T-cell (primary cell): ENCODE measurements around the gene NTM. TPM values are rescaled to one million over a fixed set of nuclear protein-coding genes. Genes with fewer than 3 reads are reported as not detected.

ENCODE experiments used
- ATAC-seq, 4 experiments: fragments of 200-7000 bp in 3 of 4; fragments of 150-1000 bp in 1 of 4; cut with Tn5 transposase; replicated peaks in 1 of 4; 1 replicate in 3 of 4; 2 replicates in 1 of 4; pipeline ENCODE4 v1.10.0; 2021; ENCODE audit warnings: moderate library complexity in 3 of 4, mild to moderate bottlenecking in 2 of 4, moderate number of reproducible peaks in 1 of 4
- CTCF ChIA-PET, 2 donors: fragments of 300-600 bp; sonication (Branson Sonifier 250); formaldehyde crosslinking; loops; one replicate each; lab custom pipeline; 2022; ENCODE audit warnings: antibody characterized with exemption in 2 of 2; lab: Charles Lee
- POLR2A ChIA-PET, 2 donors: fragments of 300-600 bp; sonication (Branson Sonifier 250); formaldehyde crosslinking; loops; one replicate each; lab custom pipeline; 2022; ENCODE audit warnings: antibody characterized with exemption in 2 of 2; lab: Charles Lee
- DNase-seq, 35 experiments: peaks; one replicate each; pipeline versions ENCODE4 v3.0.0 to v3.0.0-alpha.2; 2013 to 2023
- H3K27ac ChIP-seq: one replicate; pipeline ENCODE4 v1.5.1; 2013; ENCODE audit warnings: low read length
- H3K27me3 ChIP-seq, 2 experiments: replicated peaks in 1 of 2; 1 replicate in 1 of 2; 2 replicates in 1 of 2; pipeline versions ENCODE4 v1.6.1 to v1.7.0; 2013; ENCODE audit warnings: low read length in 1 of 2, mixed read lengths in 1 of 2; ENCODE audit not compliant: control insufficient read depth in 2 of 2, insufficient read depth in 2 of 2; ENCODE audit errors: extremely low read depth in 1 of 2
- H3K36me3 ChIP-seq, 2 donors: 1 replicate in 1 of 2; 2 replicates in 1 of 2; pipeline versions ENCODE4 v1.6.1 to v1.7.0; 2013; ENCODE audit warnings: low read length in 1 of 2; ENCODE audit not compliant: control insufficient read depth in 2 of 2, insufficient read depth in 1 of 2; ENCODE audit errors: extremely low read depth in 1 of 2
- H3K4me1 ChIP-seq, 2 experiments: 1 replicate in 1 of 2; 2 replicates in 1 of 2; pipeline versions ENCODE4 v1.6.1 to v1.7.0; 2013; ENCODE audit warnings: low read length in 2 of 2, mixed read lengths in 1 of 2; ENCODE audit not compliant: insufficient read depth in 2 of 2, control insufficient read depth in 1 of 2; ENCODE audit errors: extremely low read depth in 1 of 2
- H3K4me3 ChIP-seq, 2 donors: 1 replicate in 1 of 2; 2 replicates in 1 of 2; pipeline versions ENCODE4 v1.5.1 to v1.7.0; 2013; ENCODE audit warnings: mild to moderate bottlenecking in 2 of 2, low read length in 1 of 2, moderate library complexity in 1 of 2; ENCODE audit not compliant: control insufficient read depth in 1 of 2; ENCODE audit errors: extremely low read depth in 1 of 2
- H3K9me3 ChIP-seq: 2 replicates; pipeline ENCODE4 v1.7.0; 2013
- H3K27ac Mint-ChIP-seq, 2 donors: one replicate each; pipeline ENCODE4 v1.8.0; 2020 to 2021; ENCODE audit warnings: mild to moderate bottlenecking in 2 of 2, mixed read lengths in 2 of 2
- H3K27me3 Mint-ChIP-seq, 2 donors: one replicate each; pipeline ENCODE4 v1.8.0; 2021 to 2022; ENCODE audit warnings: mixed read lengths in 2 of 2
- H3K36me3 Mint-ChIP-seq: one replicate; pipeline ENCODE4 v1.8.0; 2021; ENCODE audit warnings: mixed read lengths
- H3K4me1 Mint-ChIP-seq, 3 donors: one replicate each; pipeline ENCODE4 v1.8.0; 2020 to 2022; ENCODE audit warnings: mixed read lengths in 3 of 3, mild to moderate bottlenecking in 1 of 3
- H3K4me3 Mint-ChIP-seq, 3 donors: one replicate each; pipeline ENCODE4 v1.8.0; 2020 to 2022; ENCODE audit warnings: mild to moderate bottlenecking in 3 of 3, mixed read lengths in 3 of 3, moderate library complexity in 3 of 3
- H3K9me3 Mint-ChIP-seq, 3 donors: one replicate each; pipeline ENCODE4 v1.8.0; 2020 to 2022; ENCODE audit warnings: mixed read lengths in 3 of 3
- WGBS: methylation state at CpG from one replicate; pipeline ENCODE4 v1.1.5; 2013; ENCODE audit warnings: missing lambda C conversion rate; ENCODE audit not compliant: insufficient coverage; 5-methylcytosine and 5-hydroxymethylcytosine counted together
- total RNA-seq, 35 experiments: library from RNA in 6 of 35; stranded (reverse) in 6 of 35; fragments of 120-200 nt in 1 of 35; gene quantifications; one replicate each; pipeline versions ENCODE4 v1.2.1 to v1.2.4 and lab custom pipeline; 2013 to 2026

The NTM gene
- total RNA-seq, 5 donors from 2014 or later (not counting 1 experiment from before 2014, with no cell fraction given), result not detected

- ATAC-seq (no peak), DNase-seq (no peak)
- WGBS, result 96% methylated on average over 5 of the region's 6 CpGs
- no peak overlapping the region for H3K27ac ChIP-seq
- Mint-ChIP-seq H3K27ac (no peak overlapping the region), H3K27me3 (peaks cover 11 to 12% of the 10 kb centered on the region in 2 donors), H3K36me3 (no peaks in the 10 kb centered on the region), H3K4me1 (no peaks in the 10 kb centered on the region), H3K4me3 (no peak overlapping the region), H3K9me3 (peaks cover 4 to 8% (median 4%) of the 10 kb centered on the region in 3 donors)
- ChIA-PET CTCF (no interaction called here), POLR2A (no interaction called here)
- H3K4me3 ChIP-seq, result no peak overlapping the region
- no peaks in the 10 kb centered on the region for H3K9me3 ChIP-seq
- H3K27me3 ChIP-seq, result peaks cover 0 to 3% of the 10 kb centered on the region in 2 experiments
- H3K4me1 ChIP-seq, result no peaks in the 10 kb centered on the region
- no peaks in the 10 kb centered on the region for H3K36me3 ChIP-seq
Observed at GRCh38 chr11:131606811-131607335, 236.5 kb downstream of the NTM start.

- 38% methylated on average over 4 of the region's 4 CpGs for WGBS
- H3K27ac ChIP-seq, result no peak overlapping the region
- ChIA-PET POLR2A (no interaction called here), CTCF (no interaction called here)
- Mint-ChIP-seq H3K4me1 (no peaks in the 10 kb centered on the region), H3K27ac (no peak overlapping the region), H3K27me3 (peaks cover 11 to 12% of the 10 kb centered on the region in 2 donors), H3K9me3 (peaks cover 0 to 4% (median 4%) of the 10 kb centered on the region in 3 donors), H3K4me3 (no peak overlapping the region), H3K36me3 (no peaks in the 10 kb centered on the region)
- ATAC-seq (no peak), DNase-seq (no peak)
- H3K4me1 ChIP-seq, result no peaks in the 10 kb centered on the region
- no peaks in the 10 kb centered on the region for H3K9me3 ChIP-seq
- no peak overlapping the region for H3K4me3 ChIP-seq
- H3K36me3 ChIP-seq, result no peaks in the 10 kb centered on the region
- peaks cover 0 to 6% of the 10 kb centered on the region in 2 experiments for H3K27me3 ChIP-seq
Observed at GRCh38 chr11:131609337-131609736, 238.9 kb downstream of the NTM start.

- no peaks in the 10 kb centered on the region for H3K4me1 Mint-ChIP-seq
- WGBS, result 59% methylated on average over 3 of the region's 3 CpGs
- peaks cover 0 to 4% (median 4%) of the 10 kb centered on the region in 3 donors for H3K9me3 Mint-ChIP-seq
- no peak overlapping the region for H3K27ac Mint-ChIP-seq
- peaks cover 0 to 6% of the 10 kb centered on the region in 2 experiments for H3K27me3 ChIP-seq
- H3K4me1 ChIP-seq, result no peaks in the 10 kb centered on the region
- CTCF ChIA-PET, result no interaction called here
- H3K36me3 Mint-ChIP-seq, result no peaks in the 10 kb centered on the region
- no peaks in the 10 kb centered on the region for H3K9me3 ChIP-seq
- peaks cover 11 to 12% of the 10 kb centered on the region in 2 donors for H3K27me3 Mint-ChIP-seq
- DNase-seq, result no peak
- H3K4me3 Mint-ChIP-seq, result no peak overlapping the region
- H3K27ac ChIP-seq, result no peak overlapping the region
- H3K4me3 ChIP-seq, result no peak overlapping the region
- ATAC-seq, result no peak
- POLR2A ChIA-PET, result no interaction called here
- no peaks in the 10 kb centered on the region for H3K36me3 ChIP-seq
Observed at GRCh38 chr11:131609921-131610320, 239.5 kb downstream of the NTM start.

DNA sequence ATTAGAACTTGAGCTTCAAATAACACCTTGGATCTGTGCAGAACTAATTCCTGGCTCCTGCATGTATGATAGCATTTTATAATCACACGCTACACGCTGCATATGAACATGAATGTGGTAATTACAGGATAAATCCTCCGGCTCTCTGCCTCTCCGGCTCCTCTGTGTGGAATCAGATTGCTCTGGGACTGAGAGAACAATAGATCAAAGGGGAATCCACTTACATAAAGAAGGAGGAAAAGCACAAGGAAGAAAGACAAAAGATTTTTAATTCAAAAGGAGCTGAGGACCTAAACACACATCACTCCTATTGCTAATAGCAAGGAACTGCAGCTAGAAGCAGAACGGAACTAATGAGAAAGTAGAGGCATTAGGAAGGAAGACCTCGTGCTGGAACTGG, 240.9 kb downstream of the NTM start:
- Histone ChIP-seq H3K27me3 (peaks cover 0 to 6% of the 10 kb centered on the region in 2 experiments), H3K36me3 (no peaks in the 10 kb centered on the region), H3K4me3 (no peak overlapping the region), H3K9me3 (no peaks in the 10 kb centered on the region), H3K27ac (no peak overlapping the region), H3K4me1 (no peaks in the 10 kb centered on the region)
- no peak for DNase-seq
- H3K4me3 Mint-ChIP-seq, result no peak overlapping the region
- H3K27me3 Mint-ChIP-seq, result peaks cover 11 to 12% of the 10 kb centered on the region in 2 donors
- no peak for ATAC-seq
- no peaks in the 10 kb centered on the region for H3K36me3 Mint-ChIP-seq
- no peak overlapping the region for H3K27ac Mint-ChIP-seq
- H3K4me1 Mint-ChIP-seq, result no peaks in the 10 kb centered on the region
- H3K9me3 Mint-ChIP-seq, result peaks cover 0 to 4% (median 4%) of the 10 kb centered on the region in 3 donors
- 80% methylated on average over 1 of the region's 6 CpGs for WGBS
- ChIA-PET POLR2A (no interaction called here), CTCF (no interaction called here)

DNA sequence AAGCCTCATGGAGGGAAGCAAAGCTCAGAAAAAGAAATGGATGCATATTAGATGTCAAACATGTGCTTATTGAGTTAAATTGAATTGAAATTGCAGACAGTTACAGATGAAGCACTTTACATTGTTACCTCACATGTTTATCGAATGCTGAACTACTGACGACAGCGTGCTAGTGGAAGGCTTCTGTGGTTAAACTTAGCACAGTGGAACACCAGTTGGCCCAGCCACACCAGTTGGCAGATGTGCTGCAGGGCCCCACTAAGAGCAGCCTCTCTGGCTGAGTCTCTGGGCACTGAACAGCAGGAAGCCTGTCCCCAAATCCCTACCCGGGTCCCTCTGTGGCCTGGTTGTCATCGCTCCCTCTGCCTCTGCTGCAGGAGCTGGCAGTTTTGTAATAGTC, 242.1 kb downstream of the NTM start:
- Mint-ChIP-seq H3K9me3 (peaks cover 0 to 4% (median 4%) of the 10 kb centered on the region in 3 donors), H3K27me3 (peaks cover 11 to 12% of the 10 kb centered on the region in 2 donors), H3K4me3 (no peak overlapping the region), H3K36me3 (no peaks in the 10 kb centered on the region), H3K27ac (no peak overlapping the region), H3K4me1 (no peaks in the 10 kb centered on the region)
- Histone ChIP-seq H3K36me3 (no peaks in the 10 kb centered on the region), H3K4me3 (no peak overlapping the region), H3K27me3 (peaks cover 0 to 9% of the 10 kb centered on the region in 2 experiments), H3K4me1 (no peaks in the 10 kb centered on the region), H3K27ac (no peak overlapping the region), H3K9me3 (no peaks in the 10 kb centered on the region)
- no peak for ATAC-seq
- DNase-seq, result no peak
- POLR2A ChIA-PET, result no interaction called here
- 88% methylated on average over 2 of the region's 5 CpGs for WGBS
- CTCF ChIA-PET, result no interaction called here

GRCh38 chr11:131614631-131615030, 244.2 kb downstream of the NTM start:
- ATAC-seq, result no peak
- H3K9me3 ChIP-seq, result no peaks in the 10 kb centered on the region
- no peaks in the 10 kb centered on the region for H3K4me1 ChIP-seq
- no peak overlapping the region for H3K4me3 ChIP-seq
- H3K4me3 Mint-ChIP-seq, result no peak overlapping the region
- ChIA-PET POLR2A (no interaction called here), CTCF (no interaction called here)
- H3K27me3 ChIP-seq, result peaks cover 0 to 5% of the 10 kb centered on the region in 2 experiments
- no peaks in the 10 kb centered on the region for H3K36me3 ChIP-seq
- no peaks in the 10 kb centered on the region for H3K9me3 Mint-ChIP-seq
- no peak overlapping the region for H3K27ac ChIP-seq
- H3K36me3 Mint-ChIP-seq, result no peaks in the 10 kb centered on the region
- peaks cover 11% of the 10 kb centered on the region in 2 donors for H3K27me3 Mint-ChIP-seq
- H3K27ac Mint-ChIP-seq, result no peak overlapping the region
- DNase-seq, result no peak
- H3K4me1 Mint-ChIP-seq, result no peaks in the 10 kb centered on the region
- WGBS, result 67% methylated on average over 1 of the region's 5 CpGs

- ChIA-PET POLR2A (no interaction called here), CTCF (no interaction called here)
- DNase-seq (no peak), ATAC-seq (no peak)
- Histone ChIP-seq H3K36me3 (no peaks in the 10 kb centered on the region), H3K27me3 (peaks cover 0 to 5% of the 10 kb centered on the region in 2 experiments), H3K4me3 (no peak overlapping the region), H3K27ac (no peak overlapping the region), H3K4me1 (no peaks in the 10 kb centered on the region), H3K9me3 (no peaks in the 10 kb centered on the region)
- Mint-ChIP-seq H3K9me3 (no peaks in the 10 kb centered on the region), H3K4me1 (no peaks in the 10 kb centered on the region), H3K27me3 (peaks cover 8% of the 10 kb centered on the region in 2 donors), H3K36me3 (no peaks in the 10 kb centered on the region), H3K27ac (no peak overlapping the region), H3K4me3 (no peak overlapping the region)
- WGBS, result 81% methylated on average over 8 of the region's 11 CpGs
Observed at GRCh38 chr11:131615611-131616010, 245.2 kb downstream of the NTM start.
